Nephron (organoid): ENCODE measurements around the gene CD274.
"Not testable (repeated sequence)": the region's sequence is repeated elsewhere in the genome, so short reads cannot be mapped to it uniquely, and the experiment has no call there.

Source experiments
- H3K27ac Mint-ChIP-seq, 3 experiments: 2 replicates each; pipeline ENCODE4 v1.8.0; 2020; ENCODE audit warnings: mixed read lengths in 3 of 3, mild to moderate bottlenecking in 2 of 3, moderate library complexity in 1 of 3
- H3K27me3 Mint-ChIP-seq: 2 replicates; pipeline ENCODE4 v1.8.0; 2021; ENCODE audit warnings: low read depth, mild to moderate bottlenecking, moderate library complexity, mixed read lengths
- H3K36me3 Mint-ChIP-seq: 2 replicates; pipeline ENCODE4 v1.8.0; 2020; ENCODE audit warnings: low read depth, mixed read lengths
- H3K4me1 Mint-ChIP-seq: 2 replicates; pipeline ENCODE4 v1.8.0; 2020; ENCODE audit warnings: mixed read lengths
- H3K4me3 Mint-ChIP-seq, 3 experiments: 2 replicates each; pipeline ENCODE4 v1.8.0; 2020; ENCODE audit warnings: mild to moderate bottlenecking in 3 of 3, mixed read lengths in 3 of 3, moderate library complexity in 2 of 3
- H3K9me3 Mint-ChIP-seq: 2 replicates; pipeline ENCODE4 v1.8.0; 2020; ENCODE audit warnings: mixed read lengths
- TF ChIP-seq, protein P1 (sequence below), 3 experiments: fragments of 200-600 bp; sonication (generic); IDR thresholded peaks; one replicate each; pipeline ENCODE4 v1.5.0; 2021; ENCODE audit warnings: antibody characterized with exemption in 3 of 3; ENCODE audit not compliant: unreplicated experiment in 3 of 3

CD274 gene

DNA sequence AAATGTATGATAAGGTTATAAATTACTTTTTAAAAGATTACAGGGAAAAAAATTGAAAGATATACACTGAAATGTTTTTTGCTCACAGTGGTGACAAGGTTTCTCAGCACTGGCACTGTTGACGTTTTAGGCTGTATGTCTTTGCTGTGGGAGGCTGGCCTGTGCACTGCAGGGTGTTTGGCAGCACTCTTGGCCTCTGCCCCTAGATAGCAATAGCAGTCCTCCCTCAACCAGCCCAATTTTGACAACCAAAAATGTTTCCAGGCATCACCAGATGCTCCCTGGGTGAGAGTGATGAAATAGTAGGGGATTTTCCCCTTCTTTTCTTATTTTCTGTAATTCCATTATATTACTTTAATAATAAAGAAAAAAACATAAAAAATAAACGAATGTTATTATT is 3.3 kb downstream of the CD274 start:
- TF ChIP-seq, protein P1, sequence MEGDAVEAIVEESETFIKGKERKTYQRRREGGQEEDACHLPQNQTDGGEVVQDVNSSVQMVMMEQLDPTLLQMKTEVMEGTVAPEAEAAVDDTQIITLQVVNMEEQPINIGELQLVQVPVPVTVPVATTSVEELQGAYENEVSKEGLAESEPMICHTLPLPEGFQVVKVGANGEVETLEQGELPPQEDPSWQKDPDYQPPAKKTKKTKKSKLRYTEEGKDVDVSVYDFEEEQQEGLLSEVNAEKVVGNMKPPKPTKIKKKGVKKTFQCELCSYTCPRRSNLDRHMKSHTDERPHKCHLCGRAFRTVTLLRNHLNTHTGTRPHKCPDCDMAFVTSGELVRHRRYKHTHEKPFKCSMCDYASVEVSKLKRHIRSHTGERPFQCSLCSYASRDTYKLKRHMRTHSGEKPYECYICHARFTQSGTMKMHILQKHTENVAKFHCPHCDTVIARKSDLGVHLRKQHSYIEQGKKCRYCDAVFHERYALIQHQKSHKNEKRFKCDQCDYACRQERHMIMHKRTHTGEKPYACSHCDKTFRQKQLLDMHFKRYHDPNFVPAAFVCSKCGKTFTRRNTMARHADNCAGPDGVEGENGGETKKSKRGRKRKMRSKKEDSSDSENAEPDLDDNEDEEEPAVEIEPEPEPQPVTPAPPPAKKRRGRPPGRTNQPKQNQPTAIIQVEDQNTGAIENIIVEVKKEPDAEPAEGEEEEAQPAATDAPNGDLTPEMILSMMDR (IDR thresholded peaks at IDR 0.05; ENCODE audit: unreplicated experiment in 3 of 3), result no peak
- Mint-ChIP-seq H3K27me3 (no peaks in the 10 kb centered on the region), H3K36me3 (no peaks in the 10 kb centered on the region), H3K27ac (no peak overlapping the region), H3K9me3 (no peaks in the 10 kb centered on the region), H3K4me3 (no peak overlapping the region), H3K4me1 (peaks cover 6% of the 10 kb centered on the region)

- no peaks in the 10 kb centered on the region for H3K27me3 Mint-ChIP-seq
- H3K36me3 Mint-ChIP-seq, result no peaks in the 10 kb centered on the region
- no peak overlapping the region for H3K4me3 Mint-ChIP-seq
- H3K27ac Mint-ChIP-seq, result no peak overlapping the region
- TF ChIP-seq, protein P1 (IDR thresholded peaks at IDR 0.05; ENCODE audit: unreplicated experiment in 3 of 3), result no peak
- H3K4me1 Mint-ChIP-seq, result peaks cover 4% of the 10 kb centered on the region
- no peaks in the 10 kb centered on the region for H3K9me3 Mint-ChIP-seq
Observed at GRCh38 chr9:5455181-5455580, 4.8 kb downstream of the CD274 start.

GRCh38 chr9:5459289-5459829 is 9.0 kb downstream of the CD274 start:
- H3K36me3 Mint-ChIP-seq, result no peaks in the 10 kb centered on the region
- no peaks in the 10 kb centered on the region for H3K9me3 Mint-ChIP-seq

DNA sequence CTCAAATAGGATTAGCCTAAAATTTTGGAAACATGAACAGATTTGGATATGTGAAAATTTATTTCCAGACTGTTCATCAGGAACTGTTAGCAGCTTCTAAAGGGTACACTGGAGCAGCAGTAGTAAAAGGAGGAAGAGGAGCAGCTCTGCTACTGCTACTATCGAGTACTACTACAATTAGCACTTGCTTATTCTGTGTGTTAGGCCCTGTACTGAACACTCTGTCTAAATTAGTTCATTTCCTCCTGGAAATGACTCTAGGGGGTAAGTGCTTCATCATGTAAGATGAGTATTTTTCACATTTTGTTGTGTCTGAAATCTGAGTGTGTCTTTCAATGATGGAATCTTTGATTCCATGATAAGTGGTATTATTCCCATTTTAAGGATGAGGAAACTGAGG is 9.8 kb downstream of the CD274 start:
- Mint-ChIP-seq H3K36me3 (no peaks in the 10 kb centered on the region), H3K9me3 (no peaks in the 10 kb centered on the region), H3K4me1 (no peaks in the 10 kb centered on the region), H3K27ac (no peak overlapping the region), H3K4me3 (no peak overlapping the region), H3K27me3 (no peaks in the 10 kb centered on the region)
- TF ChIP-seq, protein P1 (IDR thresholded peaks at IDR 0.05; ENCODE audit: unreplicated experiment in 3 of 3), result no peak

More at GRCh38 chr9:5459289-5459829, 9.0 kb downstream of the CD274 start:
- TF ChIP-seq, protein P1 (IDR thresholded peaks at IDR 0.05; ENCODE audit: unreplicated experiment in 3 of 3), result no peak
- Mint-ChIP-seq H3K4me3 (no peak overlapping the region), H3K27ac (no peak overlapping the region), H3K4me1 (no peaks in the 10 kb centered on the region), H3K27me3 (no peaks in the 10 kb centered on the region)

GRCh38 chr9:5464831-5465330 is 14.5 kb downstream of the CD274 start:
- H3K9me3 Mint-ChIP-seq, H3K27me3 Mint-ChIP-seq, H3K4me1 Mint-ChIP-seq, H3K4me3 Mint-ChIP-seq, H3K27ac Mint-ChIP-seq, H3K36me3 Mint-ChIP-seq: not testable (repeated sequence)

- H3K4me3 Mint-ChIP-seq, result no peak overlapping the region
- no peaks in the 10 kb centered on the region for H3K36me3 Mint-ChIP-seq
- no peaks in the 10 kb centered on the region for H3K27me3 Mint-ChIP-seq
- peaks cover 2% of the 10 kb centered on the region for H3K9me3 Mint-ChIP-seq
- H3K4me1 Mint-ChIP-seq, result no peaks in the 10 kb centered on the region
- TF ChIP-seq, protein P1 (IDR thresholded peaks at IDR 0.05; ENCODE audit: unreplicated experiment in 3 of 3), result no peak
- H3K27ac Mint-ChIP-seq, result no peak overlapping the region
Observed at GRCh38 chr9:5466005-5466404, 15.7 kb downstream of the CD274 start.
